Subcutaneous abdominal adipose tissue (tissue), 5 donors: Measurements from ENCODE around the gene MITF.

Experiments
- H3K27ac ChIP-seq: one replicate; pipeline ENCODE4 v1.7.0; 2013; ENCODE audit warnings: low read depth, mild to moderate bottlenecking, inconsistent platforms, low read length, moderate library complexity
- H3K27me3 ChIP-seq, 5 donors: one replicate each; pipeline ENCODE4 v1.7.0; 2013; ENCODE audit warnings: low read length in 5 of 5, inconsistent platforms in 1 of 5; ENCODE audit not compliant: control insufficient read depth in 5 of 5, insufficient read depth in 4 of 5
- H3K36me3 ChIP-seq, 5 donors: one replicate each; pipeline ENCODE4 v1.7.0; 2013; ENCODE audit warnings: low read length in 5 of 5; ENCODE audit not compliant: control insufficient read depth in 5 of 5, insufficient read depth in 5 of 5
- H3K4me1 ChIP-seq, 5 donors: one replicate each; pipeline ENCODE4 v1.7.0; 2013; ENCODE audit warnings: low read length in 5 of 5, mild to moderate bottlenecking in 3 of 5, moderate library complexity in 1 of 5; ENCODE audit not compliant: control insufficient read depth in 5 of 5, insufficient read depth in 5 of 5
- H3K4me3 ChIP-seq, 5 donors: one replicate each; pipeline ENCODE4 v1.7.0; 2013; ENCODE audit warnings: low read length in 5 of 5, low read depth in 1 of 5
- H3K9ac ChIP-seq, 5 donors: one replicate each; pipeline ENCODE4 v1.7.0; 2013; ENCODE audit warnings: low read length in 5 of 5, mild to moderate bottlenecking in 4 of 5, moderate library complexity in 3 of 5
- H3K9me3 ChIP-seq, 5 donors: one replicate each; pipeline ENCODE4 v1.7.0; 2013; ENCODE audit warnings: low read length in 5 of 5; ENCODE audit not compliant: control insufficient read depth in 5 of 5
- donor health status: healthy.
- donor health status: healthy.
- donor health status: healthy.
- donor health status: healthy.
- donor health status: healthy.

Gene MITF

DNA sequence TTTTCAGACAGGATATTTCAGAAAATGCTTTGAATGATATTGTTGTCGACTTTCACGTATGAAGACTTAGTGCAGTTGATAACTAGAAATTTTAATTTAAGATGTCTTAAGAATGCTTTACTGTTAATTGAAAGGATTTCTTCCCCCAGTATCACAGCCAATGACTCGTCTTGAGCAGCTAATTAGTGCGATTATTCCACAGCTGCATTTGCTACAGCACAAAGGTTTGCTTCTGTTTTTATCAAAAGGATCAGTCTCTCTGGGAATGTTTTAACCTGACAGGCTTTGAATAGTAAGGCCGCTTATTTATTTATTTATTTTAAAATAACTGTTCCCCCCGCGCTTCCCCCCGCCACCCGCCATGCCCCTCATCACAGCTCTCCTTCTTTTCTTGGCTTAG, 136.8 kb downstream of the MITF start:
- H3K4me1 ChIP-seq: peaks cover 0 to 9% (median 0%) of the 10 kb centered on the region in 5 donors
- H3K4me3 ChIP-seq: no peak overlapping the region
- H3K27ac ChIP-seq: no peak overlapping the region
- no peak overlapping the region for H3K9ac ChIP-seq
- peaks cover 0 to 3% (median 0%) of the 10 kb centered on the region in 5 donors for H3K36me3 ChIP-seq
- no peaks in the 10 kb centered on the region for H3K9me3 ChIP-seq
- H3K27me3 ChIP-seq: no peaks in the 10 kb centered on the region

DNA sequence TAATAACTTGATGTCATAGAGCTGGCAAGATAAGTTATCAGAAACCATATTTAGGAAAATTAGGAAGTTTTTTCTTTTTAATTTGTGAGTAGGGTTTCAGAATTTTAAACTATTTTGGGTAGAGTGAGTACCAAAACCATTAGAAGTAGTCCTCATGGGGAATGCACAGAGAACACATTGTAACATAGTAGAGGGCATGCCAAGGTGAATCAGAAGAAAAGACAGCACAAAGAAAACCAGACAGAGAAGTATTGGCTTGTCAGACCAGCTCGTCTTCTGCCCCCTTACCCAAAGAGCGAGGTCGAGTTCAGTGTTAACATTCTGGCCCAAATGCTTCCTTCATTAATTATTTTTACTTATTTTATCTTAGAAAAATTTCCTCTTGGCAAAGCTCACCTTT, 139.0 kb downstream of the MITF start:
- Histone ChIP-seq H3K27me3 (no peaks in the 10 kb centered on the region), H3K9ac (no peak overlapping the region), H3K9me3 (no peaks in the 10 kb centered on the region), H3K36me3 (peaks cover 0 to 3% (median 0%) of the 10 kb centered on the region in 5 donors), H3K27ac (no peak overlapping the region), H3K4me1 (peaks cover 0 to 9% (median 0%) of the 10 kb centered on the region in 5 donors), H3K4me3 (no peak overlapping the region)

DNA sequence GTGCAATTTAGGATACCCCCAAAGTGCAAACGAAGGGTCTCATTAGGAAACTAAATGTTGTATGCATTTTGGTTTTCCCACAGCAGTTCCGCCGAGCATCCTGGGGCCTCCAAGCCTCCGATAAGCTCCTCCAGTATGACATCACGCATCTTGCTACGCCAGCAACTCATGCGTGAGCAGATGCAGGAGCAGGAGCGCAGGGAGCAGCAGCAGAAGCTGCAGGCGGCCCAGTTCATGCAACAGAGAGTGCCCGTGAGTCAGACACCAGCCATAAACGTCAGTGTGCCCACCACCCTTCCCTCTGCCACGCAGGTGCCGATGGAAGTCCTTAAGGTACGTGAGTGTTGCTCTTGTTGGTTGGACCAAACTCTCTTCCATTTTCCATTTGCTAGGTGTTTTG, 139.8 kb downstream of the MITF start:
- H3K27ac ChIP-seq: no peak overlapping the region
- H3K4me1 ChIP-seq: peaks cover 0 to 9% (median 0%) of the 10 kb centered on the region in 5 donors
- H3K27me3 ChIP-seq: no peaks in the 10 kb centered on the region
- H3K9me3 ChIP-seq: no peaks in the 10 kb centered on the region
- peaks cover 0 to 3% (median 0%) of the 10 kb centered on the region in 5 donors for H3K36me3 ChIP-seq
- H3K4me3 ChIP-seq: no peak overlapping the region
- H3K9ac ChIP-seq: no peak overlapping the region

DNA sequence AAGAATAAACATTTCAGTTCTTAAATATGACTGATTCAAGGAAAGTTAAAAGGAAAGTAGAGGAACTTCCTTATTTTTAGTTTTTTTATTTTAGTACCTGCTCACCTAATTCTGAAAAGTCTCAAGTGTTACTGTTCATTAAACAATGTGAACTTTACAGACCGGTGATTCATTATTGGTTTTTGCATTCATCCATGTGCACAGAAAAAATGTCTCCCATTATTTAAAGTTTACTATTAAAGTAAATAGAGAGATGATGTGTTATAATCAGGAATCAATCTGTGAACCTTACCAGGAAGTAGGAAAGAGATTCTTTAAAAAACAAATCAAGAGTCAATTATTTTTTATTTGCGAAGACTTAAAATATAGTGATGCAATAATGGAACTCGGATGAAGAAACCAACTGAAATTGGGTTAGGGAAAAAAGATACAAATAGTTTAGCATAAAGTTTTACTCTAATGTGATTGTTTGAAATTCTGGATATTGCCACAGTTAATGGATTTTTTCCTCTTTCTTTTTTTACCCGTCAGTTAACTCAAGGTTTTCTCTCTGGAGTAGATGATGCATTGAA, 140.9 kb downstream of the MITF start:
- Histone ChIP-seq H3K9me3 (no peaks in the 10 kb centered on the region), H3K9ac (no peak overlapping the region), H3K27me3 (no peaks in the 10 kb centered on the region), H3K4me1 (peaks cover 0 to 19% (median 5%) of the 10 kb centered on the region in 5 donors), H3K27ac (no peak overlapping the region), H3K36me3 (peaks cover 0 to 3% (median 0%) of the 10 kb centered on the region in 5 donors), H3K4me3 (no peak overlapping the region)

DNA sequence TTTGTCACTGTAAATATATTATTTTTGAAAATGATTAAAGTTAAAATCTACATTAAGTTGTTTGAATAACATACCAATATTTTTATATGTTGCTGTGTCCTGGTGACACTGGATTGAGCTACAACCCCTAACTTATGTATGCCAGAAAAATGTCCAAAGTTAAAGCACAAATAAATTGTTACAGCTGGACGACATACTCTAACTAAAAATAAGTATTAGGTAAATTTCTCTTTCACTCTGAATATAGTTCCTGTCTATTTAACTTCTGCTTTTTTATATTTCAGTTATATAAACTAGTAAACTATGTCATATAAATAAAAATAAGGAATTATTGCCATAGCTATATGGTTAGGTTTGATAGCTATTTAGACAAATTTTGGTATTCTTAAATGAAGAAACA, 141.8 kb downstream of the MITF start:
- no peak overlapping the region for H3K27ac ChIP-seq
- H3K9me3 ChIP-seq: no peaks in the 10 kb centered on the region
- no peak overlapping the region for H3K9ac ChIP-seq
- peaks cover 0 to 3% (median 0%) of the 10 kb centered on the region in 5 donors for H3K36me3 ChIP-seq
- peaks cover 0 to 20% (median 5%) of the 10 kb centered on the region in 5 donors for H3K4me1 ChIP-seq
- no peak overlapping the region for H3K4me3 ChIP-seq
- no peaks in the 10 kb centered on the region for H3K27me3 ChIP-seq

DNA sequence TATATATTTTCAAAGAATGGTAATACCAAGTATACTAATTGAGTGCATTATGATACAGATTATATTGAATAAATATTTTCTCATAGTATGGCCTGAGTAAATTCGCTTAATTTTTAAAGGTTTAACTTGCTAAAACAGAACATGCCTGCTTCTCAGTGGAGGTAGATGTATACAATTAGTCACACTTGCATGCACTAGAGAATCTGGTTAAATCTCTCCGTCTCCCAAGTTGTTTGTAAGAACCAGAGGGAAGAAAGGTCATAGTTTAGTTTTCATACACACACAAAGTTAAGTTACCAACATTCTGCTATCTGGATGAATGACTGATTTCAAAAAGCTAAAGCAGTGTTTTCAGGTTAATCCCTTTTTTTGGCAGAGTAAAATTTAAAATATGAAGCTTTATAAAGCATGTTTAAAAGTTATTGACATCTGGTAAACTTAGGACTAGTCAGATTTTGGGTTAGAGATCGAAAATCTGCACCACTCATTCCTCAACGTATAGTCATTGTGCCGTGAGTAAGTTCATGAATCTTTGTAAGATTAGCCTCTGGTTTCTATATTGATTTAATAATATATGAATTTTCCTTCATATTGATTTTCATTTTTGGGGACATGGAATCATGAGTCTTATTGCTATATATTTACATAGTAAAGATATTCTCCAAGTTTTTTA, 142.6 kb downstream of the MITF start:
- no peaks in the 10 kb centered on the region for H3K27me3 ChIP-seq
- no peak overlapping the region for H3K9ac ChIP-seq
- H3K27ac ChIP-seq: no peak overlapping the region
- no peaks in the 10 kb centered on the region for H3K9me3 ChIP-seq
- peaks cover 0 to 20% (median 5%) of the 10 kb centered on the region in 5 donors for H3K4me1 ChIP-seq
- no peak overlapping the region for H3K4me3 ChIP-seq
- peaks cover 0 to 3% (median 0%) of the 10 kb centered on the region in 5 donors for H3K36me3 ChIP-seq

DNA sequence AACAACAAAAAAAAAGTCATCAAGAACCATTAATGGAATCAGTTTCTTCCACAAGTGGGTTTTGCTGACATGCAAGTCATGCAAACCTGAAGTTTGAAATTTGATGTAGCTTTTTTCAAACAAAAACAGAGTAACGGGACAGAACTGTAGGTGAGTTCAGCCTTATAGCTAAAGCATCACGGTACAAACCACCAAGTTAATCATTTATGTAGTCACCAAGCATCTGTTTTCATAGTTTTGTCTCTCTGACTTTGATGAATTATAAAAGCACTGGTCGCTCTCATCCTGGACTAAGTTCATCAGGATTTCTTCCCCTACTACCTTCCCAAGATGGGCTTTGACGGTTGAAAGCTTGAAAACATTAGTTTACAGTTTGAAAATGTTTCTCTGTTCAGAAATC, 143.3 kb downstream of the MITF start:
- Histone ChIP-seq H3K4me3 (no peak overlapping the region), H3K27me3 (no peaks in the 10 kb centered on the region), H3K9ac (no peak overlapping the region), H3K27ac (no peak overlapping the region), H3K9me3 (no peaks in the 10 kb centered on the region), H3K36me3 (peaks cover 0 to 3% (median 0%) of the 10 kb centered on the region in 5 donors), H3K4me1 (peaks cover 0 to 19% (median 5%) of the 10 kb centered on the region in 5 donors)

DNA sequence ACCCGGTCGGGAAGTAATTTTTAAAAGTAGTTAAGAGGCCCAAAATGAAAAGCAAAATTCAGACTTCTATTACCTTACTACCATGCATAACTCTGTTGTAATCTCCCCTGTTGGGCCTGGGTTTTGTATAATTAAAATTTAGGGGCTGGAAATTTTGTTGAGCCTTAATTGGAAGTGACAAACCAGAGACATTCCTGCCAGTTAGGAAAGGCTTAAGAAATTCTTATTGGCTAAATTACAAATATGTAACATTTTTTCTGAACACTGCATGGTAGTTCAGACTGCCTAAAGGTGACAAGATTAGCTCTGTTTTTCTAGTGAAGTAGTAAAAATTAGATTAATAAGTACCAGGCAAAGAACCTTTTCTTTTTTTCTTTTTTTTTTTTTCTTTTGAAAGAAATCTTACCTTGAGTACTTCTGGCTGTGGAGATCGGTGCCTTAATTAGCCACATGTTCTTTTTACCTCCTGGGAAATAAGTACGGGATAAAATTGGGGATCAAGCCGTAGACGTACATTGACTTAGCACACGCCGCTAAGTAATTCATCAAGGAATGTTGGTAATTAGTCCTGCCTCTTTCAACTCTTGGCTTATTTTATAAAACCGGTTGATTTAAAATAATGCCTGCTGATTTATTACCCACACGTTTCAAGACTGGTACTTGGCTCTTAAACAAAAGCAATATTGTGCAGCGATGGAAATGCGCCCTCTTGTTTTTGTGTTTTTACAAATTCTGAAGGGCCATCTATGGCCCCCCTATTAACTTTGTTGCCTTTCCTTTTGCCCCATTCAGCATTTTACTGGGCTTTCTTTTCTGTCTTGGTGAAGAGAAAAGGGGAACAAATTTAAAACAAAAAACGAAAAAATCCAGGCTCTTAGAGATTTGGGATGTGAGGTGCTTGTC, 149.0 kb downstream of the MITF start:
- Histone ChIP-seq H3K4me3 (peak overlapping the region in 1 of 5 donors; percentile 8), H3K27ac (peak overlapping the region; percentile 59), H3K36me3 (no peaks in the 10 kb centered on the region), H3K4me1 (peaks cover 0 to 32% (median 13%) of the 10 kb centered on the region in 5 donors), H3K9me3 (no peaks in the 10 kb centered on the region), H3K27me3 (no peaks in the 10 kb centered on the region), H3K9ac (peak overlapping the region in 1 of 5 donors; percentile 48)

DNA sequence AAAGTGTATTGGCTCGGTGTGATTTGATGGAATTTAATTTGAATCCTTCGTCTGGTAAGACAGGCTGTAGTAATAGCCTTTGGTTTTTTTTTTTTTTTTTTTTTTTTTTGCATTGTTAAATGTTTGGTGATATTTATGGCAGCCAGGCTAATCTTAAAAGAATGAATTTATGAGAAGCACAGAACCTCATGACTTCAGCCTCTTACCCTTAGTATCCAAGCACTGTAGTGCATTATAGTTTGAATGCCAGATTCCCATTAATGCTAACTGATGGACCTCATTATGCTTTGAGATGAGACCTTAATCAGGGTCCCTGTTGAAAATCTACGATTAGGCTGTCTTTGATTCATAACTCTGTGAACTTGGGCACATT, 149.7 kb downstream of the MITF start:
- H3K27ac ChIP-seq: no peak overlapping the region
- no peaks in the 10 kb centered on the region for H3K27me3 ChIP-seq
- H3K4me1 ChIP-seq: peaks cover 0 to 32% (median 13%) of the 10 kb centered on the region in 5 donors
- no peaks in the 10 kb centered on the region for H3K9me3 ChIP-seq
- no peak overlapping the region for H3K4me3 ChIP-seq
- no peak overlapping the region for H3K9ac ChIP-seq
- no peaks in the 10 kb centered on the region for H3K36me3 ChIP-seq

DNA sequence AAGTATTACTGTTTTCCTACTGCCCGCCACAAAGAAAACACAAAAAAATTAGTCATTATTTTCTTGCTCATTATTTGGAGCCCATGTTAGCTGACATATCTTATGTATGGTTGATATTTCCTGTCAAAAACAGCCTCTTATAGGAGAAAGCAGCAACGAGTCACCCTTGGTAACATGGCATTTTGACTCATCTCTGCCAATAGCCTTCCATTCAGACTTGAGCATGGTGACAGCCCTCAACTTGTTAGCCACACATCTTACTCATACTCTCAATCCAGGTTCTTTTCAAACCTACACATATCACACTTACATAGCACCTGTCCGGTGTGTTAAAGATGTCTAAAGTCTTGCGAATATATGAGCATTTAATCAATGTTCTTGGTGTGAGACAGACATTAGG, 150.8 kb downstream of the MITF start:
- Histone ChIP-seq H3K4me1 (peaks cover 0 to 25% (median 7%) of the 10 kb centered on the region in 5 donors), H3K36me3 (no peaks in the 10 kb centered on the region)

More for the DNA sequence above, 150.8 kb downstream of the MITF start:
- Histone ChIP-seq H3K9ac (no peak overlapping the region), H3K27ac (no peak overlapping the region), H3K9me3 (no peaks in the 10 kb centered on the region), H3K27me3 (no peaks in the 10 kb centered on the region), H3K4me3 (no peak overlapping the region)
